Measurements from ENCODE around the gene CTNNA1.

DNA sequence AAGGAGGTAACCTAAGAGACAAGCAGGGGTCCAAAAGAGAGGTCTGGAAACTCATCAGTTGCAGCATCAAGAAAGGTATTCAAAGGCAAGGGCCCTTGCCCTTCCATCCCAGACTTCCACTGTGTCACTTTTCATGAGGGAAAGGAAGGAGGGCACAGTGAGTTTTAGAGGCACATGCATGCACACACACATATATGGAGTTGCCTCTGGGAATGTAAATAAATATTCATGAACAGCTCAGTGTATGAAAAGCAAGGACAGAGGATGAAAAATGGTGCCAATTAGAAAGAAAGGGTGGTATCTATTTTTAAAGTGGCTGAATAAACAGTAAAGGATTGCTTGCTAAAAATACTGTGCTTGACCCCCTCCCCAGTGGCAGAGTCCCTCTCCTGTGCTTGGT, 227.2 kb downstream of the CTNNA1 start:
- TF ChIP-seq SNAI2 (CRISPR knock-in tag; IDR thresholded peaks at IDR 0.05) (no peak), ARNTL (CRISPR knock-in tag; IDR thresholded peaks at IDR 0.05; ENCODE audit: borderline replicate concordance, low read depth) (no peak), RARB (CRISPR knock-in tag; IDR thresholded peaks at IDR 0.05) (no peak), ZNF565 (CRISPR knock-in tag; conservative IDR thresholded peaks at IDR 0.05; ENCODE audit: low read depth) (no peak), ZFP3 (CRISPR knock-in tag; IDR thresholded peaks at IDR 0.05) (no peak)
- TF ChIP-seq, protein P1, sequence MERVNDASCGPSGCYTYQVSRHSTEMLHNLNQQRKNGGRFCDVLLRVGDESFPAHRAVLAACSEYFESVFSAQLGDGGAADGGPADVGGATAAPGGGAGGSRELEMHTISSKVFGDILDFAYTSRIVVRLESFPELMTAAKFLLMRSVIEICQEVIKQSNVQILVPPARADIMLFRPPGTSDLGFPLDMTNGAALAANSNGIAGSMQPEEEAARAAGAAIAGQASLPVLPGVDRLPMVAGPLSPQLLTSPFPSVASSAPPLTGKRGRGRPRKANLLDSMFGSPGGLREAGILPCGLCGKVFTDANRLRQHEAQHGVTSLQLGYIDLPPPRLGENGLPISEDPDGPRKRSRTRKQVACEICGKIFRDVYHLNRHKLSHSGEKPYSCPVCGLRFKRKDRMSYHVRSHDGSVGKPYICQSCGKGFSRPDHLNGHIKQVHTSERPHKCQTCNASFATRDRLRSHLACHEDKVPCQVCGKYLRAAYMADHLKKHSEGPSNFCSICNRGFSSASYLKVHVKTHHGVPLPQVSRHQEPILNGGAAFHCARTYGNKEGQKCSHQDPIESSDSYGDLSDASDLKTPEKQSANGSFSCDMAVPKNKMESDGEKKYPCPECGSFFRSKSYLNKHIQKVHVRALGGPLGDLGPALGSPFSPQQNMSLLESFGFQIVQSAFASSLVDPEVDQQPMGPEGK (CRISPR knock-in tag; IDR thresholded peaks at IDR 0.05; ENCODE audit: borderline replicate concordance): no peak

Data from SK-N-SH treated with all-trans-retinoic acid at 6 μM for 48 hours (cell line).